NAMALWA (cell line): ENCODE measurements around the gene CORO1C.

Source experiments
- DNase-seq: peaks from one replicate; pipeline ENCODE4 v3.0.0-alpha.2; 2015; ENCODE audit warnings: low spot score

Gene CORO1C

DNA sequence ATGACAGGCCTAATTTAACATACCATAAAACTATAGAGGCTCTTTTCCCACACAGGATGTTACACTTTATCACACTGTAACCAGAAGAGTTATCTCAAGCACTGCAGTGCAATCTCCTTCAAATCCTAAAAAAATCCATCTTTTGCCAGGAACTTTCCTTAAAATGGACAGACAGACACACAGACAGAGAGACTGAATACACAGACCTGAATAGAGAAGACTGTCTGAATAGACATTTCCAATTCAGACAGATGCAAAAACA lies 6.5 kb downstream of the CORO1C start:
- no peak for DNase-seq

DNA sequence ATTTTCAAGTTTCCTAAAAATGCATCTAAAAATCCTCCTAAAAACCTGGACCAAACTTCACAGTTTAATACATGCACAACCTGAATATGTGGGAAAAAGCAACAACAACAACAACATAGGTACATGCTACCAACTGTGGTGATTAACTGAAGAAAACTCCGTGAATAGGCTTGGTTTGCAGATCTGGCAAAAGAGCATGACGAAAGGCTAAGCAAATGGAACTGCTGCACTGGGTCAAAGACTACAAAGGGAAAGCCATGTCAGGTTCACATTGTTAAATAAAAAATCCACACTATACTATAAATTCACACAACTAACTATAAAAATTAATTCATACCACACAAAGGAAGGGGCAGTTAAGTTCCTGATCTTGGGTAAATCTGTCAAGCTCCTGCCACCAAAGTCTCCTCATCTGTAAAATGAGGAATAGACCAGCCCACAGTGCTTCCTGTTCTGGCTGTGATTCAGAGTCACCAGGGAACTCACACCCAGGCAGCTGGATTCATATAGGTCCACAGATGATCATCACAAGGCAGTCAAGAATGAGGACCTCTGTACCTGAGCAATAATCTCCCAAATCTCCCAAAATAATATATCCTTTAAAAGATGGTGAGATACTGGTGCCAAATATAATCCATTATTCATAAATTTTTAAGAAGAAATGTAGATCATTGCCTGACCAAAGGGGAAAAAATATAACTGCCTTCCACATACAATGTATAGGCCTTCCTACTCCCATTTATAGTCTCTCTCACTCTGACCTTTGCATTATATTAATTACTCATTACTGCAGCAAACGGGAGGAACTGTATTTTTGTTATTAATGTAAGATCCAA lies 7.0 kb downstream of the CORO1C start:
- DNase-seq: peak; percentile 37

- no peak for DNase-seq
Observed at GRCh38 chr12:108722992-108723766, 8.1 kb downstream of the CORO1C start.

DNA sequence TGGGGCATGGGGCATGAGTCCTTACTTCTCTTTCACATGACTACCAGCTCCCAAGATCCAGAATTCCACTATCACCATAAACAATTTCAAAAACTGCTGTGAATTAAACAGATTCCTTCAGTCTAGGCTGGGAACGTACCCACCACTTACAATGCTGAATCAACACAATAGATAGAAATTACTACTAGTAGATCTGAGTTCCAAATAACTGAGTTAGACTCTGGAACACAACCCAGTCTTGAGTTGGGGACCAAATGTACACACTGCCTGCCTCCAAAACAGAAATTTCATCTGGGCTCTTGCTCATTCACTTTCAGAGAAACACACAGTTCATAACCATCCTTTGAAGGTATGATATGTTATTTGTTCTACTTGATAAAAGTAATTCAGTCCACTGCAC lies 8.9 kb downstream of the CORO1C start:
- DNase-seq: no peak

GRCh38 chr12:108721824-108722223 lies 9.5 kb downstream of the CORO1C start:
- no peak for DNase-seq

GRCh38 chr12:108720757-108721514 lies 10.4 kb downstream of the CORO1C start:
- DNase-seq: no peak

- DNase-seq: no peak
Observed at GRCh38 chr12:108717243-108717642, 14.1 kb downstream of the CORO1C start.

- DNase-seq: no peak
Observed at GRCh38 chr12:108714866-108715265, 16.5 kb downstream of the CORO1C start.

- DNase-seq: no peak
Observed at GRCh38 chr12:108713471-108713870, 17.8 kb downstream of the CORO1C start.

GRCh38 chr12:108712925-108713203 lies 18.5 kb downstream of the CORO1C start:
- DNase-seq: no peak

DNA sequence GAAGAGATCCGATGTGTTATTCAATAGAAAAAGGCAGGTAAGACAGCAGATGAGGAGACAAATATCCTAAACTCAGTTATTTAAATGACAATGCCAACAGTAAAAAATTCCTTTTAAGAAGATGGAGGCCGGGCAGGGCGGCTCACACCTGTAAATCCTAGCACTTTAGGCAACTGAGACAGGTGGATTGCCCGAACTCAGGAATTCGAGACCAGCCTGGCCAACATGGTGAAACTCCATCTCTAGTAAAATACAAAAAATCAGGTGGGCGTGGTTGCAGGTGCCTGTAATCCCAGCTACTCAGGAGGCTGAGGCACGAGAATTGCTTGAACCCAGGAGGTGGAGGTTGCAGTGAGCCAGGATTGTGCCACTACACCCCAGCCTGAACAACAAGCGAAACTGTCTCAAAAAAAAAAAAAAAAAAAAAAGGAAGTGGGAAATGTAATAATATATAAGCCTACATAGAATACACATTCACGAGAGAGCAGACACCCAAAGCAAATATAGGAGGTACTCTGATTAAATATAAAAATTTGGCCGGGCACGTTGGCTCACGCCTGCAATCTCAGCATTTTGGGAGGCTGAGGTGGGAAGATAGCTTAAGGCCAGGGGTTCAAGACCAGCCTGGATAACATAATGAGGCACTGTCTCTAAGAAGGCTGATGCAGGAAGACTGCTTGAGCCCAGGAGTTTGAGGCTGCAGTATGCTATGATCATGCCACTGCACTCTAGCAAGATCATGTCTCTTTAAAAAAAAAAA lies 19.0 kb downstream of the CORO1C start:
- peak; percentile 34 for DNase-seq

DNA sequence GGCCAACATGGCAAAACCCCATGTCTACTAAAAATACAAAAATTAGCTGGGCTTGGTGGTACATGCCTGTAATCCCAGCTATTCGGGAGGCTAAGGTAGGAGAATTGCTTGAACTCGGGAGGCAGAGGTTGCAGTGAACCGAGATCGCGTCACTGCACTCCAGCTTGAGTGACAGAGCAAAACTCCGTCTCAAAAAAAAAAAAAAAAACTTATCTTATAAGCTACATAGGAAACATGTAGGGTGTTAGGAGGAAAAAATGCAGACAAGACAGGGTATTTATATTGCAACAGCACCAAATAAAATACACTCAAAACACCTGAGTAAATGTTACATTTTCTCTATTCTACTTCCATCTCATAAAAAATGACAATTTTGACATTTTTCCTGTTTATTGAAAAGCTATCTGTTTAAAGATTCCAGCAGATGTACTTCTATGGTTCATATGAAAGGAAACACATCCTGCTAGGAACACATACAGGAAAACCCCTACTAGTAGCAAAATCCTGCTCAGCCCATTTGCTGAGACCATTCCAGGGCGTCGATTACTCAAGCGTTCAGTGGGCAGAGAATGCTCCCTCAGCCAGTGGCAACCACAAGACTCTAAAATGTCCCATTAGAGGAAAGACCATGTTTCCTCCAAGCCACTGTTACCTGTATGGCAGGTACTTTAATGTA lies 19.7 kb downstream of the CORO1C start:
- no peak for DNase-seq

GRCh38 chr12:108709697-108710096 lies 21.6 kb downstream of the CORO1C start:
- no peak for DNase-seq

- no peak for DNase-seq
Observed at GRCh38 chr12:108704527-108704926, 26.8 kb downstream of the CORO1C start.

DNA sequence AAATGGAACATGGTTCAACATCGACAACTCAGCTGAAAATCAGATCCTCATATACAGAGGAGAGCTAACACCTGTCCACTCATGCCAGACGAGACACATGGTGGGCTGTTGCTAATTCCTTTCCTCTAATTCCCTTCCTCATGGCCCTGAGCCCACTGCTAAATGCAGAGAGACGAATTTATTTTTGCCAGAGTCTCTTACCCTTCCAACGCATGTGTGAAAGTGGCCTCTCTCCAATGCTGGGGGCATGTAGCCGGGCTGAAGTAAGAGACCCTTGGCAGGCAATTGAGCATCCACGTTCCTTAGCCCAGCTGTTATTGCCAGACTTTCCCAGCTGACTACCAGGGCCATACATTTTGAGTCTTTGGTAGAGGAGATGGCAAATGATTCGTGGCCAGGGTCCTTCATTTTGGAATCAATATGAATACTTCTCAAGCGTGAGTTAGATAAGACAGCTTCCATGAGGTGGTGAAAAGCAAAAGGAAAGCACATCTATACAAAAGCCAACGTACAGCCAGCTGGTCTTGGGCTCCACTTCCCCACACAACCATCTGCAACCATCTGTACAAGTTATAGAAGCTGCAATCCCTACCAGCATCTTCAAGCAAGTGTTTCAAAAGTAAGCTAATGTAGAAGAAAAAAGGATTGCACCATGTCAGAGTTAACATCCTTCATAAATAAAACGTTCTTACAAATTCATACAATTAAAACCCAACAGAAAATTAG lies 28.6 kb downstream of the CORO1C start:
- DNase-seq: no peak

DNA sequence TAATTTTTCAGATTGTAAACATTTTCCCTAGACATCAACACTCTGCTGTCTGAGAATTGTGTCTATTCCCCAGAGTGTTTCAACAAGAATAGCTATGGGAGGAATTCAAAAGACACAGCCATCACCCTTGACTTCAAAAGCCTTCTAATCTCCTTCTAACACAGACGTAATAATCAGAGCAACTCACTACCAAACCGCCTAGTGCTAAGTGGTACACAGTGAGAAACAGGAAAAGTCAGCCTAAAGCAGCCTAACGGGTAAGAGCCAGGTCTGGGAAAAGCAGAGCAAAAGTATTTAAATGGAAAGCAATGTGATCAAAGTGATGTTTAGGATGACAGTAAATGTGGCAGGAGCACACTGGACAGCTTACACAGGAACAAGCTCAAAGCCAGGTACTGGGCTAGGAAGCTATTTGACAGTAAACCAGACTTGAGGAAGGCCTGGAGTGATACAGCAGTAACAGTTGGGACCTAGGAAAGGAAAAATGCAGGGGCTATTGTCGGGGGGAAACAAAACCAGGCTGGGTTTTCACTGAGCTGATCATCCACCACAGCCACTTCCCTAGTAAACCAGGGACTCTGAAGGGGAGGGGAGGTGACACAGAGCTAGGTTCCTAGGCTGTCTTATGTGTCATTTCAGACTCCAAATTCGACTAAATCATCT lies 29.4 kb downstream of the CORO1C start:
- no peak for DNase-seq

- no peak for DNase-seq
Observed at GRCh38 chr12:108700833-108701541, 30.3 kb downstream of the CORO1C start.

GRCh38 chr12:108699955-108700563 lies 31.3 kb downstream of the CORO1C start:
- no peak for DNase-seq

- DNase-seq: no peak
Observed at GRCh38 chr12:108697905-108698304, 33.4 kb downstream of the CORO1C start.

GRCh38 chr12:108696996-108697290 lies 34.4 kb downstream of the CORO1C start:
- no peak for DNase-seq
